GM08714 (cell line): ENCODE results near the gene PRR19.
"Not testable (repeated sequence)": the region's sequence is repeated elsewhere in the genome, so short reads cannot be mapped to it uniquely, and the experiment has no call there.

Experiments
- H3K4me3 ChIP-seq: fragments of 200-500 bp; sonication (Bioruptor generic); 2 replicates; pipeline ENCODE4 v1.5.1; 2014; ENCODE audit warnings: mild to moderate bottlenecking, low read length, inconsistent platforms
- ZNF274 ChIP-seq: IDR thresholded peaks from 2 replicates; pipeline ENCODE4 v1.6.1; 2012; ENCODE audit warnings: mild to moderate bottlenecking, low read depth, low read length

PRR19 gene

DNA sequence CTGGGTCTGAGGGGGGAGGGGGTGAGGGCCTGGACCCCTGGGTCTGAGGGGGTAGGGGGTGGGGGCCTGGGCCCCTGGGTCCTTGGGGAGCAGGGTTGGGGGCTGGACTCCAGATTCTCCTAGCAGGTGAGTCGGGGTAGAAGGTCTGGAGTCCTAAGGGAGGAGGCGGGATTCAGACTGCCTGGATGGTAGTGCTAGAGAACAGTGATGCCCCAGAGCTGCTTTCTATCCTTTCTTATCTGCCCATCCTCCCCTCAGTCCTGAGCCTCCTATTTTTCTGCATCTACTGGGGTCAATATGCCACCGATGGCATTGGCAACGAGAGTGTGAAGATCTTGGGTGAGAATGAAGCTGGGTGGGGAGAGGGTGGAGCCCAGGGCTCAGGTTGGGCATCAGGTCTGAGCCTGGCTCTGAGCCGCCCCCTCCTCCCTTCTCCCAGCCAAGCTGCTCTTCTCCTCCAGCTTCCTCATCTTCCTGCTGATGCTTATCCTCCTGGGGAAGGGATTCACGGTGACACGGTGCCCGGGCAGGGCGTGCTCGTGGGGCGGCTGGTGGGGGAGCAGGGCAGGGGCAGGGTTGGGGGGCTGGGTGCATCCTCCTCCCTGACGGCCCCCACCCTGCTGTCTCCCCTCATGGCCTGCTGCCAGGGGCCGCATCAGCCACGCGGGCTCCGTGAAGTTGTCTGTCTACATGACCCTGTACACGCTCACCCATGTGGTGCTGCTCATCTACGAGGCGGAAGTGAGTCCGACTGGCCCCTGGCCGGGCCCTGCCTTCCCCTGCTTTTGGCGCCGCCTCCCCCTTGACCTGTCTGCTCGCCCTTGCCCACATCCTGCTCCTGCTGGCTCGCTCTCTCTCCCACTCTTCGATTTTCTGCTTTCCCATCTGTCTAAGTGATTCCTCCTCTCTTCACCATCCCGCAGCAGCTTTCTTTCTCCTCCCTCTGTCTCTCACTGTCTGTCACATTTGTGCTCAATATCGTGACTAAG, 14.6 kb downstream of the PRR19 start:
- TF ChIP-seq ZNF274: no peak
- H3K4me3 ChIP-seq: no peak overlapping the region; the same call in 1 of the 2 replicates

DNA sequence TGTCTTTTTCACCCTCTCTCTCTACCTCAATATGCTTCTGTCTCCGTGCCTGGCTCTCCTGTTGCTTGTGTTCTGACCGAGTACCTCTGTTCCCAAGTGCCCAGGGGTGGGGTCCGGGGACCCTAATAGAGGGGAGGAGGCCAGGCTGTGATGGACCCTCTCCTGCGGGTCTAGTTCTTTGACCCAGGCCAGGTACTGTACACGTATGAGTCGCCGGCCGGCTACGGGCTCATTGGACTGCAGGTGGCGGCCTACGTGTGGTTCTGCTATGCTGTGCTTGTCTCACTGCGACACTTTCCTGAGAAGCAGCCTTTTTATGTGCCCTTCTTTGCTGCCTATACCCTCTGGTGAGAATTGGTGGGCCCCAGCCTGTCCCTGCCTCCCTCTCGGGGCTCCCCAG, 15.6 kb downstream of the PRR19 start:
- no peak for TF ChIP-seq ZNF274
- no peak overlapping the region for H3K4me3 ChIP-seq

GRCh38 chr19:42322305-42322704, 20.4 kb downstream of the PRR19 start:
- no peak for TF ChIP-seq ZNF274
- H3K4me3 ChIP-seq: no peak overlapping the region

GRCh38 chr19:42323473-42323851, 21.5 kb downstream of the PRR19 start:
- no peak for TF ChIP-seq ZNF274

GRCh38 chr19:42323852-42324654, 22.1 kb downstream of the PRR19 start:
- no peak for TF ChIP-seq ZNF274
- no peak overlapping the region for H3K4me3 ChIP-seq

More at GRCh38 chr19:42323473-42323851, 21.5 kb downstream of the PRR19 start:
- H3K4me3 ChIP-seq: no peak overlapping the region

- peak overlapping the region; percentile 21; the same call in 1 of the 2 replicates for H3K4me3 ChIP-seq
- TF ChIP-seq ZNF274: no peak
Measured at GRCh38 chr19:42324655-42325307, 22.8 kb downstream of the PRR19 start.

GRCh38 chr19:42325308-42325895, 23.5 kb downstream of the PRR19 start, which contains the start of gene MEGF8:
Gene MEGF8, plus strand, starts transcription at chr19:42325635. Its CDS starts 609 bp downstream, at chr19:42326244.
- TF ChIP-seq ZNF274: no peak
- peak within 1 kb of the TSS; percentile 93 for H3K4me3 ChIP-seq

- TF ChIP-seq ZNF274: no peak
- H3K4me3 ChIP-seq: peak overlapping the region; percentile 93
Measured at GRCh38 chr19:42325896-42326771, 24.2 kb downstream of the PRR19 start.

DNA sequence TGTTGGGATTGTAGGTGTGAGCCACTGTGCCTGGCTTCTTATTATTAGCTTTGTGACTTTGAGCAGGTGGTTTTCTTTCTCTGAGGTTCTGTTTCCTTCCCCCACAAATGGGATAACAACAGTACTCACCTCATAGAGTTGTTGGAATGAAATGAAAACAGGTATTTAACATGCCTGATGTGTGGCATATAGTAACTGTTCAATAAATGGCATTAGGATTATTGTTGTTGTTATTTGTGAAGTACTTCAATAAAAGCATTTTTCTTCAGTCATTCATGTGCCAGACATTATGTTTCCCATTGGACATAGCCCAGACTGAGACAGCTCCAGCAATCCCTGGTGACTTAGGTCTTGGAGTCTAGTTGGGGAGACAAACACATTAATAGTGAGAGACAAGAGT, 25.0 kb downstream of the PRR19 start:
- no peak for TF ChIP-seq ZNF274
- no peak overlapping the region for H3K4me3 ChIP-seq

DNA sequence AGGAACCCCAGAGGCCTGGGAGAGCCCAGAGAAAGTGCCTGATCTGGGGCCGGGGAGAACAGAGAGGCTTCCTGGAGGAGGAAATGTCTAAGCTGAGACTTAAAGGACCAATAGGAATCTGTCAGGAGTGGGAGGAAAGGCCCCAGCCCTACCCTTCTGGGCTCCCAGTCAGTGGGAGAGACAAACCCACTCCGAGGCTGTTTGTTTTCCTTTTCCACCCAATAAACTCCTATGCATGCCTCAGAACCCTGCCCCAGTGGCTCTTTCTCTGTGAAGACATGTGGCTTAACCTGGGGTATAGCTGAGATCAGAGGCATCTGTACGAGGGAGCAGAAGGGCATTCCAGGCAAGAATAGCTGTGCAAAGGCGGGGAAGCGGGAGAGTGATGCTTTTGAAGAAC, 25.4 kb downstream of the PRR19 start:
- TF ChIP-seq ZNF274: no peak
- no peak overlapping the region for H3K4me3 ChIP-seq

DNA sequence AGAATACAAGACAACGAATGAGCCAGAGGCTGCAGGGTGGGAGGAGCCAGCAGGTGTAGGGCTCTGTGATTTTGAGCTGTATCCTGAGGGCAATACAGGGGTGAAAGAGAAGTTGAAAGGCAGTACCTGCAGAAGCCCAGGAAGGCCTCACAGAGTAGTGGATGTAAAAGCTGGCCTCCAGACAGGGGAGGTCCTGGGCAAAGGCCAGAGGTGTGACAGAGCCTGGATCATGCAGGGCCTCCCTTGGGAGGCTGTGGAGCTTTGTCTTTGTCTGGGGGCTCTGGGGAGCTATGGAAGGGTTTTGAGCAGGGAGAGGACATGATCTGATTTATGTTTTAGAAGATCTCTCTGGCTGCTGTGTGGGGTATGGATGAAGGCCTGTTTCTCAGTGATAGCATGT, 26.2 kb downstream of the PRR19 start:
- TF ChIP-seq ZNF274: no peak

DNA sequence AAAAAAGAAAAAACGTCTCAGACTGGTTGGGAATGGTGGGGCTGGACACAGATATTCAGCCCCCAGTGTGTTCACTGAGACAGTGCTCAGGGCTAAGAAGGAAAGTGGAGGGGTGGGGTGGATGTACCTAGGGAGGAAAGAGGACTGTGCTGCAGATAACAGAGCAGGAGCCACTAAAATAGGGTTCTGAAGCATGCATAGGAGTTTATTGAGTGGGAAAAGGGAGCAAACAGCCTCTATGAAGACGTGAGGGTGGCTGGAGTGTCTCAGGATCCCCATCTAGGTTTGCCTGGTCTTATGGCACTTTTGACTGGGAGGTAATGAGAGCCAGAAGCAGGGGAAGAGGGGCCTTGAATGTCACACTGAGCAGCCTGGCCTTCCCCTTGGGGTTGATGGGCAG, 26.9 kb downstream of the PRR19 start:
- TF ChIP-seq ZNF274: no peak
- H3K4me3 ChIP-seq: no peak overlapping the region

More for the DNA sequence above, 26.2 kb downstream of the PRR19 start:
- no peak overlapping the region for H3K4me3 ChIP-seq

- H3K4me3 ChIP-seq: no peak overlapping the region
- TF ChIP-seq ZNF274: no peak
Measured at GRCh38 chr19:42330241-42330711, 28.3 kb downstream of the PRR19 start.

- not testable (repeated sequence) for H3K4me3 ChIP-seq
Measured at GRCh38 chr19:42331333-42331732, 29.4 kb downstream of the PRR19 start.
